Peyer's patch (tissue), 4 donors: ENCODE data around the gene OR11A1. TPM values are rescaled to one million over a fixed set of nuclear protein-coding genes. Genes with fewer than 3 reads are reported as not detected.

Experiments used
- DNase-seq, 3 donors: peaks; one replicate each; pipeline ENCODE4 v3.0.0-alpha.2; 2017 to 2019
- H3K27ac ChIP-seq, 4 donors: fragments of 200-600 bp; sonication (generic); one replicate each; pipeline ENCODE4 v1.5.1; 2016 to 2019
- H3K27me3 ChIP-seq, 2 donors: fragments of 200-600 bp; sonication (generic); one replicate each; pipeline ENCODE4 v1.5.1; 2019
- H3K36me3 ChIP-seq, 3 donors: fragments of 200-600 bp; sonication (generic); one replicate each; pipeline ENCODE4 v1.5.1; 2016 to 2019
- H3K4me1 ChIP-seq, 4 donors: fragments of 200-600 bp; sonication (generic); one replicate each; pipeline ENCODE4 v1.5.1; 2016 to 2019
- H3K4me3 ChIP-seq, 4 donors: fragments of 200-600 bp; sonication (generic); 1 replicate in 3 of 4; 2 replicates in 1 of 4; pipeline ENCODE4 v1.5.1; 2016 to 2019; ENCODE audit warnings: mild to moderate bottlenecking in 1 of 4
- H3K9me3 ChIP-seq, 4 donors: fragments of 200-600 bp; sonication (generic); one replicate each; pipeline ENCODE4 v1.5.1; 2016 to 2019; ENCODE audit warnings: mild to moderate bottlenecking in 1 of 4
- CTCF ChIP-seq, 6 experiments: fragments of 450-650 bp in 4 of 6; fragments of 200-600 bp in 2 of 6; sonication (generic) in 1 of 6; IDR thresholded peaks; one replicate each; pipeline ENCODE4 v1.5.1; 2017 to 2019; ENCODE audit warnings: antibody characterized with exemption in 6 of 6, mild to moderate bottlenecking in 3 of 6, moderate library complexity in 1 of 6
- POLR2A ChIP-seq, 2 donors: fragments of 450-650 bp; IDR thresholded peaks; one replicate each; pipeline ENCODE4 v1.5.1; 2017; ENCODE audit warnings: antibody characterized with exemption in 2 of 2, mild to moderate bottlenecking in 2 of 2, moderate library complexity in 2 of 2
- total RNA-seq, 4 donors: library from RNA; depleted of rRNA; stranded (reverse); fragments of >200 nt; gene quantifications; one replicate each; pipeline ENCODE4 v1.1.0, GENCODE V29; 2016

Gene OR11A1
- total RNA-seq, 4 donors from 2014 or later = not detected

GRCh38 chr6:29493261-29493660 is 36.4 kb upstream of the OR11A1 start:
- no peak for TF ChIP-seq POLR2A (IDR thresholded peaks at IDR 0.05)
- H3K4me3 ChIP-seq = no peak overlapping the region
- no peak for DNase-seq

GRCh38 chr6:29491574-29491973 is 34.7 kb upstream of the OR11A1 start:
- H3K4me3 ChIP-seq = no peak overlapping the region
- no peak for TF ChIP-seq CTCF (IDR thresholded peaks at IDR 0.05)
- TF ChIP-seq POLR2A (IDR thresholded peaks at IDR 0.05) = no peak
- H3K36me3 ChIP-seq = no peaks in the 10 kb centered on the region
- H3K4me1 ChIP-seq = no peaks in the 10 kb centered on the region
- no peaks in the 10 kb centered on the region for H3K9me3 ChIP-seq
- no peak overlapping the region for H3K27ac ChIP-seq
- DNase-seq = no peak
- no peaks in the 10 kb centered on the region for H3K27me3 ChIP-seq

More at GRCh38 chr6:29493261-29493660, 36.4 kb upstream of the OR11A1 start:
- H3K36me3 ChIP-seq = no peaks in the 10 kb centered on the region
- H3K4me1 ChIP-seq = no peaks in the 10 kb centered on the region
- H3K9me3 ChIP-seq = no peaks in the 10 kb centered on the region
- H3K27me3 ChIP-seq = no peaks in the 10 kb centered on the region
- H3K27ac ChIP-seq = no peak overlapping the region

GRCh38 chr6:29490552-29490951 is 33.7 kb upstream of the OR11A1 start:
- no peak for TF ChIP-seq POLR2A (IDR thresholded peaks at IDR 0.05)
- TF ChIP-seq CTCF (IDR thresholded peaks at IDR 0.05) = no peak
- H3K27ac ChIP-seq = no peak overlapping the region
- H3K36me3 ChIP-seq = no peaks in the 10 kb centered on the region
- H3K9me3 ChIP-seq = no peaks in the 10 kb centered on the region
- no peaks in the 10 kb centered on the region for H3K27me3 ChIP-seq
- no peak overlapping the region for H3K4me3 ChIP-seq
- DNase-seq = no peak
- no peaks in the 10 kb centered on the region for H3K4me1 ChIP-seq

- no peak for TF ChIP-seq CTCF (IDR thresholded peaks at IDR 0.05)
- TF ChIP-seq POLR2A (IDR thresholded peaks at IDR 0.05) = no peak
- Histone ChIP-seq H3K27ac (no peak overlapping the region), H3K9me3 (no peaks in the 10 kb centered on the region), H3K4me1 (no peaks in the 10 kb centered on the region), H3K4me3 (no peak overlapping the region), H3K36me3 (no peaks in the 10 kb centered on the region), H3K27me3 (no peaks in the 10 kb centered on the region)
- no peak for DNase-seq
These were observed 33.2 kb upstream of the OR11A1 start for GRCh38 chr6:29490055-29490454.

GRCh38 chr6:29489286-29489685 is 32.4 kb upstream of the OR11A1 start:
- no peak for DNase-seq
- Histone ChIP-seq H3K27me3 (no peaks in the 10 kb centered on the region), H3K4me1 (no peaks in the 10 kb centered on the region), H3K4me3 (no peak overlapping the region), H3K27ac (no peak overlapping the region), H3K36me3 (no peaks in the 10 kb centered on the region), H3K9me3 (no peaks in the 10 kb centered on the region)
- no peak for TF ChIP-seq POLR2A (IDR thresholded peaks at IDR 0.05)
- no peak for TF ChIP-seq CTCF (IDR thresholded peaks at IDR 0.05)

GRCh38 chr6:29488874-29489273 is 32.0 kb upstream of the OR11A1 start:
- H3K27me3 ChIP-seq = no peaks in the 10 kb centered on the region
- H3K4me1 ChIP-seq = no peaks in the 10 kb centered on the region
- H3K27ac ChIP-seq = no peak overlapping the region
- no peak for TF ChIP-seq POLR2A (IDR thresholded peaks at IDR 0.05)
- TF ChIP-seq CTCF (IDR thresholded peaks at IDR 0.05) = no peak
- H3K4me3 ChIP-seq = no peak overlapping the region
- DNase-seq = no peak
- H3K36me3 ChIP-seq = no peaks in the 10 kb centered on the region
- H3K9me3 ChIP-seq = no peaks in the 10 kb centered on the region
